Adrenal gland (tissue), 5 donors: ENCODE measurements around the gene DAZAP1.

Experiments
- POLR2A ChIP-seq, 2 donors: fragments of 450-650 bp; IDR thresholded peaks; one replicate each; pipeline ENCODE4 v1.6.1; 2017; ENCODE audit warnings: antibody characterized with exemption in 2 of 2, mild to moderate bottlenecking in 2 of 2, moderate library complexity in 1 of 2
- TF ChIP-seq, protein P1 (sequence below), 6 experiments: fragments of 450-650 bp in 4 of 6; fragments of 200-600 bp in 2 of 6; sonication (generic) in 1 of 6; IDR thresholded peaks; 1 replicate in 5 of 6; 2 replicates in 1 of 6; pipeline versions ENCODE4 v1.5.1 to v1.8.0; 2016 to 2021; ENCODE audit warnings: antibody characterized with exemption in 6 of 6, mild to moderate bottlenecking in 2 of 6, moderate library complexity in 1 of 6
- donor health status: DM: no; HTN: no; CAD: no.

GRCh38 chr19:1465191-1466016, 58.0 kb downstream of the DAZAP1 start:
- TF ChIP-seq POLR2A (IDR thresholded peaks at IDR 0.05): no peak
- TF ChIP-seq, protein P1, sequence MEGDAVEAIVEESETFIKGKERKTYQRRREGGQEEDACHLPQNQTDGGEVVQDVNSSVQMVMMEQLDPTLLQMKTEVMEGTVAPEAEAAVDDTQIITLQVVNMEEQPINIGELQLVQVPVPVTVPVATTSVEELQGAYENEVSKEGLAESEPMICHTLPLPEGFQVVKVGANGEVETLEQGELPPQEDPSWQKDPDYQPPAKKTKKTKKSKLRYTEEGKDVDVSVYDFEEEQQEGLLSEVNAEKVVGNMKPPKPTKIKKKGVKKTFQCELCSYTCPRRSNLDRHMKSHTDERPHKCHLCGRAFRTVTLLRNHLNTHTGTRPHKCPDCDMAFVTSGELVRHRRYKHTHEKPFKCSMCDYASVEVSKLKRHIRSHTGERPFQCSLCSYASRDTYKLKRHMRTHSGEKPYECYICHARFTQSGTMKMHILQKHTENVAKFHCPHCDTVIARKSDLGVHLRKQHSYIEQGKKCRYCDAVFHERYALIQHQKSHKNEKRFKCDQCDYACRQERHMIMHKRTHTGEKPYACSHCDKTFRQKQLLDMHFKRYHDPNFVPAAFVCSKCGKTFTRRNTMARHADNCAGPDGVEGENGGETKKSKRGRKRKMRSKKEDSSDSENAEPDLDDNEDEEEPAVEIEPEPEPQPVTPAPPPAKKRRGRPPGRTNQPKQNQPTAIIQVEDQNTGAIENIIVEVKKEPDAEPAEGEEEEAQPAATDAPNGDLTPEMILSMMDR (IDR thresholded peaks at IDR 0.05): peak in 5 of 6 experiments; percentile 19 to 48 (median 36)
